Stimulated activated CD4-positive, alpha-beta T cell treated with anti-CD3 and anti-CD28 coated beads, Interleukin-15, amount 100 ng/mL, for 1 hour (primary cell): ENCODE data around the gene CAPN9.
"Not testable (repeated sequence)": the region's sequence is repeated elsewhere in the genome, so short reads cannot be mapped to it uniquely, and the experiment has no call there.

Source experiments
- DNase-seq, 2 donors: peaks; one replicate each; pipeline ENCODE4 v3.0.0-alpha.2; 2020; ENCODE audit warnings: low read depth in 1 of 2, low spot score in 1 of 2

Gene CAPN9

DNA sequence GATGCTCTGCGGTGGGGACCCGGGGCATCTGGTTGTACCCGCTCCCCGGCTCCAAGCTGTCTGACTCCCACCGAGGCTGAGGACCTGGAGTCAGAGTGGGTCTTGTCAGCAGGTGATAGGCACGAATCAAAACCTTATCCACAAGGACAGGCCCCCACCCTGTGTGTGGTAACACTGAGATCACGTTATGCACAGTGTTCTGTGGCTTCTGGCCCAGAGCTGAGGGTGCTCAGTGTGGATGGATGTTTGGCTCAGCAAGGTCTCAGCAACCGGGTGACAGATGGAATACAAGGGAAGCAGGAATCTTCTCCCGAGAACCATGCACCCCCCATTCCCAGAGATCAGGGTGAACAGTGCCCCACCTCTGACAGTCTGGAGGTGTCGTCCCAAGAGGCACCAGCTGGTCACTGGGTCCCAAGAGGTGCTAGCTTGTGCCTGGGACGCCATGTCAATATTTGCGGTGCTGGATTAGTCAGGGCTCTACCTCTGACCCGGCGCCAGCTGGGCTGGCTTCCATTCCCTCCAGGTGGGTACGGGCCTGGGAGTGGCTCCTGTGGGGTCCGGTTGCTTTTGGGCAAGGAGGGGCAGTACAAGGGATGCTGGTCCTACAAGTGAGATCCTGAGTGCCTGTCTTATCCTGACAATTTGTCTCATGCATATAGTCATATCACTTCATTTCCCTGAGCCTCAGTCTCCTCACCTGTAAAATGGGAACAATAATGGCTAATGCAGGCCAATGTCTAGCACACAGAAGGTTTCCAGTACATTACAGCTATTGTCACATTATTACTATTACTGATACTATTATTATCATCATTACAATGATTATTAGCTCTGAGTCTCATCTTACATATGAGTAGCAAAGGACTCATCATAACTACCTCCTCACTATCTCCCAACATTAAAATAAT lies 957 bp downstream of the CAPN9 start:
- DNase-seq: no peak

DNA sequence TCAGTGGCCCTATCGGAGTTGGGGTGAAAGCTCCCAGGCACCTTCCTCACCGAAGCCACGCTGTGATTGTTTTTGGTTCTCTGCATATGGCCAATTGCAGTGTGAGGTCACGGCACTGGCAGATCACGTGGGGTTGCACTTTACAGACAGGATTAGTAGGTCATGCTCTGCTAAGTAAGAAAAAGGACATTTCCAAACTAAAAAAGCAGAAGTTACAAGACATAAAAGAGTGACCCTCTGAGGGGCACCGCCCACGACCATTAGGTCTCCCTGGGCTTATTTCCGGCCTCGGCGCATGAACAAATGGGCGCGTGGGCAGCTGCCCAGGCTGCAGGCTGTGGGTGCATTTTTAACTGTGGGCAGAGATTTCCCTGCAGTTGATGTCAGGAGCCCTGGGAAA lies 2.0 kb downstream of the CAPN9 start:
- DNase-seq: no peak

DNA sequence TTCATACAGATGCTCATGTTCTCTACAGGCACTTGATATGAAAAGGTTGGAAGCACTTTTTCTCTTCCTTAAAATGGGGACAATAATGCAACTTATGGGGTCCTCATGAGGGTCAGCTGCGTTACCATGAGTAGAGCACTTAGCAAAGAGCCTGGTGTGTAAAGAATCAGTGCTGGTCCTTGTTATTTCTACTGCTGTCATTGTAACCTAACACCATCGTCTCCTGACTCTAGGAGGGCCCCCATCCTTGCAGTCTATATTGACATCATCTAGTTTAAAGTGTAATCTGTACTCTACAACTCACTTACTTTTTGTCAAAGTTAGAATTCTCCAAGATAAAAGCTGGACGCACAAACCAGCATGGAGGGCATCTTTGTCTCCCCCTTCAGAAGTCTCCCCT lies 2.4 kb downstream of the CAPN9 start:
- no peak for DNase-seq

DNA sequence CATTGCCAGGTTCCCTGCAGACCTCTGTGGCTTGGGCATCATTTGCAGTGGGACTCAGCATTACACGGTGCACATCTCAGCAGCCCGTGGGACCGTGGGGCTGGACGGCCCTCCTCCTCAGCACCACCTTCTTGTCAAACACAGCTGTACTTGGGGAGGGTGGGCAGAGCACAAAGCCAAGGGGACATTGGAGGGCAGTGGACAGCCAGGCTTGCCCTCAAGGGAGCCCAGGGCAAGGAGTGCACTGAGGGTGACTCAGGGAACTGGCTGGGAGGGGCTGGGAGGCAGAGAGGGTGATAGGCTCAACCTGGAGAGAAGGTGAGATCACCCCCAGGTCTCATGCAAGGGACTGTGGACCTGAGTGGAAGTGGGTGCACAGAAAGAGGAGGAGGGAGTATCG lies 3.4 kb downstream of the CAPN9 start:
- DNase-seq: no peak

DNA sequence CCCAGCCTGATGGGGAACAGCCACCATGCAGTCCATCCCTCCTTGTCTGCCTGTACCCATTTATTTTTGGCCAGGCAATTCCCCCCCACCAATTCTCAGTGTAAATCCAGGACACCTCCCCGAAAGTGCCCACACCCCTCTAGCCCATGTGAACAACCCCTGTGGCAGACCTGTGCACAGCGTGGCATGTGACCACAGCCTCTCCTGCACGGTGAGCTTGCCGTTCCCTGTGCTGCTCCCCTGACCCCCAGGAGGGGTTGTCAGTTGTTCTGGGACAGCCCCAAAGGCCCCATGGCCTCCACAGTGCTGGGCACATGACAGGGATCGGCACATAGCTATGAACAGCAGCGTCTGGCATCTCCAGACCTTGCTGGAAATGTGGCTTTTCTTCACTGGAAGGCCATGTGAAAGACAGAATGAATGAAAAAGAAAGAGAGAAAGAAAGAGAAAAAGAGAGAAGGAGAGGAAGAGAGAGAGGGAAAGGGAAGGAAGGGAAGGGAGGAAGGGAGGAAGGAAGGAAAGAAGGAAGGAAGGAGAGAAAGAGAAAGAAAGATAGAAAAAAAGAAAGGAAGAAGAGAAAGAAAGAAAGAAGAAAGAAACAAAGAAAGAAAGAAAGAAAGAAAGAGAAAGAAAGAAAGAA lies 3.9 kb downstream of the CAPN9 start:
- no peak for DNase-seq

DNA sequence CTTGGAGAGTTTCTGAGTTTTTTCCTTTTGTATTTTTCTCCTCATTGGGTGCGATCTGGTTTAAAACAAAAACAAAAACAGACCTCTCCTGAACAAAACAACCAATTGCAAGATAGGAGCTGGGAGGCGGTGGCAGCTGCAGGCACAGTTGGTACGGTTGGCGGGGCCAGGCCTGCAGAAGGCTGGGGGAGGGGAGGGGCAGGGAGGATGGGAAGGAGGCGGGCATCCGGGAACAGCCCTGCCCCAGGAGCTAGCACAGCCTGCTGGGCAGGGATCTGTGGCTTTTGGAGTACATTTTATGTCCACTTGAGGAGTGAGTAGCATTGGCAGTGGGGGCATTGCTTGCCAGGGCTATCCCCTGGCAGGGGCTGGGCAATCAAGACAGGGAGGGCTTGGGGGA lies 5.2 kb downstream of the CAPN9 start:
- no peak for DNase-seq

DNA sequence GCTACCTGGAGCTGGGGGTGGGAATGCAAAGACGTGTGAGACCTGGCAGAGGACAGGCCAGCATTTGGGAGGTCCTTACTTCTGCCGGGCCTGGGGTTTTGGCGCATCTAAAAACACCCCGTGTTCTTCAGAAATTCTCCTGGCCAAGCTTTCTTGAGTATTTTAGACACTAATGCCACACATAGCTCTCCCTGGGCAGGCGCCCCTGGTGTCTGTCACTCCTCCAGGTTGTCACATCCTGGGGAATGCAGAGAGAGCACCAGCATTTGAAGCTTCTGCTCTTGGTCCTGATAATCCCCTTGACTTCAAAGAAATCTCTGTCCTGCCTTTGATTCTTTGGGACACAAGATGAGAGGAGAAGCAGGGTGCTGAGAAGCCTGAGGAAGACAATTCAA lies 6.0 kb downstream of the CAPN9 start:
- no peak for DNase-seq

DNA sequence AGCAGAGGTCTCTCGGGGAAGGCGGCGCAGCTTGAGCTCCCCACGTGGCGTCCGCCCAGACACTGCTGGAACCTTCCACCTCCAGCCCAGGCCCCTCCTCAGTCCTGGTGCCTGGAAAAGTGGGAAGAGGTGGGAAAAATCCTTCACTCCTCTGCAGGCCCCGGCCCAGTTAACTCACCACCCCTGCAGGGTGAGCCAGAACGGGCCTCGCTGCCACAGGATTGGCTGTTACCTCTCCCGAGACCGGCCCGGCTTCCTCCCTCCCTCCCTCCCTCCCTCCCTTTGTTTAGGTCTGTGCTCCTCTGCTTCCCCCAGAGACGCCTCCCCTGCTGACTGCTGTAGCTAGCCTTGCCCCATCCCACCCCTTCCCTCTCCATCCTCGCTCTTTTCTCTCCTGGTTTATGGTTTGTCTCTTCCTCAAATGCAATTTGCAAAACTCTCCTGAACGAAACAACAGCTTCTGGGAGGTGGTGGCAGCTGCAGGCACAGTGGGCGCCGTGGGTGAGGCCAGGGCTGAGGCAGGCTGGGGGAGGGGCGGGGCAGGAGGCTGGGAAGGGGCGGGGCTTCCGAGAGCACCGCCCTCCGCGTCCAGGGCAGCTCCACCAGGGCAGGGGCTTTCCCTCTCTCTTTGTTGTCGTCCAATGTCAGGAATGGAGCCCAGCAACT lies 6.5 kb downstream of the CAPN9 start:
- peak in 1 of 2 donors; percentile 2 for DNase-seq

DNA sequence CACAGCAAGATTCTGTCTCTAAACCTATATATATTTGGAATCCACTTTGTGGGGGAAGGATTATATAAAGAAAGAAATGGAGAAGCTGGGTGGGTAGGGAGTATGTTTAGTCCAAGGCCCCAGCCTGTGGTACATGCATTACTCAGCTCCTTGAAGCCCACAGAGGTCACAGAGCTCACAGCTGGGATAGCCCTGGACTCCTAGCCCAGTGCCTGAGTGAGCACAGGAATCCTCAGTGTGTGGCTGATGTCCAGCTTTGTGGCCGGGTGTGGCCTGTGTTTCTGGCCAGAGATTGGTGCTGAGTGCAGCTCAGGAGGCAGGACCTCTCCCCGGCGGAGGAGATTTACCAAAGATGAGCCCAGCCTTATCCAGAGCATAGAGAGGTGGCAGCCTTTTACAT lies 7.6 kb downstream of the CAPN9 start:
- no peak for DNase-seq

DNA sequence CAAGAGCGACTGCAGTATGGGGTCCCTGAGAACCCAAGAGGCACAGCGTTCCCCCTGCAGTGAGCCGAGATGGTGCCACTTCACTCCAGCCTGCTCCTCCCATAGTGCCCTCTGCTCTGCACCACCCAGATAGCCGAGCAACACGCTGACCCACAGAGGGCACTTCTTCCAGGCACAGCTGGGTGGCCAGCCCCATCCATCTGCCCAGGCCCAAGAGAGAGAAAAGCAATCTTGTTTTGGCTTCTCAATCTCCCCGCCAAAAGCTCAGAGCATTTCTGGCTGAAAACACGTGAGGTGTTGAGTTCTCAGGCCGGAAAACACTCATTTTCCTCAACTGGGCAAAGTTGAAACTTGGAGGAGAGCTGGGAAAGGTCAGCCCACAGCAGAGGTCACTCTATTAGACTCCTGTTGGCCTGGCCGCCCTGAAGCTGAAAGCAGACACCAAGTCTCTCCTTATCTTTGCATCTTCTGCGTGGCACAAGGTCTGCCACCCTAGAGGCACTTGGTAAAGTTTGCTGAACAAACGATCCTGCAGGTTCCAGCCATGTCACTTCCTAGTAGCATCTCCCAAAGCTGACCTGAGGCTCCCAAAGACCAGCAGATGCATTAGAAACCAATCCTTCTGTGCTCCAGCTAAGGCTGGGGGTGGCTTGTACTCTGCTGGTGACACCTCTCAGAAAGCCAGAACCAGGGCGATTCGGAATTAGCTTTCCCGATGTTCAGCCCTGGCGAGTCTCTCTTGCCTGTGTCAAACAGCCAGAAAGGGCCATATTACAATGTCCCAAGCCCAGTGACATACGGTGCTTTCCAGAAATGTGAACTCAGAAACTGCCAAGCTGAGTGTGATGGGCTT lies 10.9 kb downstream of the CAPN9 start:
- no peak for DNase-seq

DNA sequence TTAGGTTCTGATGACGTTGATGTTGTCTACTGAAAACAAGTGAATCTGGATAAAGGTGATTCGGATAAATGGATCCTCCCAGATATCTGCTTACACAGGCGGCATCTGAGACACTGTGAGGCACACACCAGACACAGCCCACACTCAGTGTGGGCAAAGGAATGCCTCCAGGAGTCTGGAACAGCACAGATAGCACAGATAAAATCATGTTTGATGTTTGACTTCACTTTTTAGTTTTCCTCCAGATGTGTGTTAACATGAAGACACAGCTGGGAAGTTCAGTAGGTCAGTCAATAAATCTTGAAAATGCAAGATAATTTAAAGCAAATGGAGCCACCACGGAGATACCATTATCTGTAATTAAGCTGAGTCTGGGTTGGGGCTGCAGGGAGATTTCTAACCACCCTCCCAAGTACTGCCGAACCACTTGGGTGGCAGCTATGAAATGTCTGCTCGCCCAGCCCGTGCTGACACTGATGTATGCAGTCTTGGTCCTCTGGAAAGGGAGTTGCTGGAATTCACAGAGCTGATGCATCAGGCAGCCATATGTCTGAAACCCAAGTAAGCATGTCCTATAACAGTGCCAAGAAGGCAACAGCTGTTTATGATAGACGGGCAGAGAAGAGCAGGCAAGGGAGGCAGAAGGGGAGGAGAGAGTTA lies 11.7 kb downstream of the CAPN9 start:
- no peak for DNase-seq

DNA sequence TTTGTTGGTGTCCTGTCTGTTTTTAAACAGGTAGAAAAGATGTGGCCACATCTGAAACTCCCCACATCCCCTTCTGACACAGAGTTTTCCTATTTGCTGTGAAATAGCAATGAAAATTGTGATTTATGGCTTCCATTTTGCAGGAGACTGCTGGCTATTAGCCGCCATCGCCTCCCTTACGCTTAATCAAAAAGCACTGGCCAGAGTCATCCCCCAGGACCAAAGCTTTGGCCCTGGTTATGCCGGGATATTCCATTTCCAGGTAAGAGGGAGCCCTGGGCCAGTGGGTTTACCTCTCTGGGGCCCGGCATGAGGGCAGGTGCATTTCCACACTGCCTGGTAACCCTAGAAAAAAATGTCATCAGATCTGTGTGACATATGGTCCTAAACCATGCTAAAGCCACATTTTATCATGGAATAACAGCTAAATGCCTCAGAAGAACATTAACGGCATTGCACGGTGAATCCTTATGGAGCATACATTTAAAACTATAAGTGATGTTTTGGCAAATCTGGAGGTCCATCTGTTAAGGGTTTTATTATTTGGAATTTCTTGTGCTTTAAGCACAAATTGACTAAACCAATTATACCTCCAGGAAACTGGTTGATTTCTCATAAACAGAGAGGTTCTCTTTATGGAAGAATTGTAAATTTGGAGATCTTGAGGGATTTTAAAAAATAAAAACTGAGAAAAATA lies 12.3 kb downstream of the CAPN9 start:
- DNase-seq: no peak

DNA sequence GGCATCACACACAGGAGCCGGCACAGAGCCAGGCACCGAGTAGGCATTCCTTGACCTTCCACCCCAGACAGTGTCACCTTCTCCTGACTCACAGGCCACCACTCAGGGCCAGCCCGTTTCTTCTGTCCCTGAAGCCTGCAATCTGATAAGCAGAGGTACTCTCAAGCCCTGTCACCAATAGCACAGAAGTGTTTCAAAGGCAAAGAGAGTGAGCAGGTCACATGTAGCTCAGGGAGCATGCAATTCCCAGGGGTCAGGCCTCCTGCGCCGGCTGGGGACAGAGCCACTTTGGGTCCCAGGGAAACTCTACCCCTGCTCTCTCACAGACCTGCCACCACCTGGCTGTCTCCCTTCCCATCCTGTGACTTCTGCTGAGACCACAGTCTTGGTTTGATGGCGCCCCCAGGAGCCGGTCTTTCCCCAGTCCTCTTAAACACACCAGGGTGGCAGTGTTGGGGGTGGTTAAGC lies 13.2 kb downstream of the CAPN9 start:
- DNase-seq: no peak

DNA sequence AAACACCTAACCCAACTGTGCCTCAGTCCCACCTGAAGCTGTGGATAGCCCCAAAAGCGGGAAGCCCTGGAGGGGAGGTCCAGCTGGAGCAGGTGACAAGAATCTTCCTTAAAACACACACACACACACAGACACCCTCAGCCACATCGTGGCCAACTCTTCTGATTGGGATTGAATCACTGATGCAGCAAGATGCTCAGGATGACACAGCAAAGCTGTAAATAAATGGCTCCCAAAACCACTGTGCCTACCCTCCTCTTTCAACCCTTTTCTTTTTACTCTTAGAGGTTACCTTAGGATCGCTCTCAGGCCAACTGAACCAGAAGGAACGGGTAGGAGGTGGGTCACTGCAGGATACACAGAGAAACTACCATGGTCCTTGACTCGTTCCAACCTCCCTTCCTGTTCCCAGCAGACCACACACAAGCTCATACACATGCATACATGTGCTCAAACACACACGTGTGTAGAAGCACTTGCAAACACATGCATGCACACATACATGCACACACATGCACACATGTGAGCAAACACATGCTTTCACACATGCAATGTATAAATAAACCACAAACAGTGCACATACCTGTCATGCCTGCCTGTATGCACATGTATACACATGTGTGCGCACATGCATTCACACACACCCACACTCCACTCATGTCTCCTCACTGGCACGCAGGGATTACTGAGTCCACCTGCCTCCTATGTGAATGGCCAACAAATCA lies 14.4 kb downstream of the CAPN9 start:
- DNase-seq: no peak

DNA sequence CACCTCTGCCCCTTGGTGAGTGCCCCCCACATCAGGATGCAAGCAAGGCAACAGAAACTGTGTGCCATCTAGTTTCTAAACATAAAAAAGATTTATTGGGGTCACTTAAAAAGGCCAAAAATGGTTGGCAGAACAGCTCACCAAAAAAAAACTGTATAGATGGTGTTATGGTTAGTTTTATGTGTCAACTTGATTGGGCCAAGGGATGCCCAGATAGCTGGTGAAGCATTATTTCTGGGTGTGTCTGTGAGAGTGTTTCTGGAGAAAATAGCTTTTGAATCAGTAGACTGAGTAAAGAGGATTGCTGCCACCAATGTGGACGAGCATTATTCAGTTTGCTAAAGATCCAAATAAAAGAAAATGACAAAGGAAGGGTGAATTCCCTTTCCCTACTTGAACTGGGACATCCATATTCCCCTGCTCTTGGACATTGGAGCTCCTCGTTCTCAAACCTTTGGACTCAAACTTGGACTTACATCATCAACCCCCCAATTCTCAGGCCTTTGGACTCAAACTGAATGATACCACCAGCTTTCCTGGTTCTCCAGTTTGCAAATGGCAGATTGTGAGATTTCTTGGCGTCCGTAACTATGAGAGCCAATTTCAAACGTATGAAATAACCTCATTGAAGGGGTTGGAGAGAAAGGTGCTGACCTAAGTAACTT lies 16.9 kb downstream of the CAPN9 start:
- DNase-seq: no peak

DNA sequence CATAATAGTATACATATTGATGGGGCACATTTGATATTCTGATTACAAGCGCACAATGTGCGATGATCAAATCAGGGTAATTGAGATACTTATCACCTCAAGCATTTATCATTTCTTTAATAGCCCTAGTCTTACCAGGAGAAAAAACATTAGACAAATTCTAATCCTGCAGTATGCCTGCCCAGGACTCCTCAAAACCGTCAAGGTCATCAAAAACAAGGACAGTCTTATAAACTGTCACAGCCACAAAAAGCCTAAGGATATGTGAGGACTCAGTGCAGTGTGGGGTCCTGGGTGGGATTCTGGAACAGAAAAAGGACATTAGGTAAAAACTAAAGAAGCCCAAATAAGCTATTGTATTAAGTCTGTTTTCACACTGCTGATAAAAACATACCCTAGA lies 19.1 kb downstream of the CAPN9 start:
- DNase-seq: no peak

DNA sequence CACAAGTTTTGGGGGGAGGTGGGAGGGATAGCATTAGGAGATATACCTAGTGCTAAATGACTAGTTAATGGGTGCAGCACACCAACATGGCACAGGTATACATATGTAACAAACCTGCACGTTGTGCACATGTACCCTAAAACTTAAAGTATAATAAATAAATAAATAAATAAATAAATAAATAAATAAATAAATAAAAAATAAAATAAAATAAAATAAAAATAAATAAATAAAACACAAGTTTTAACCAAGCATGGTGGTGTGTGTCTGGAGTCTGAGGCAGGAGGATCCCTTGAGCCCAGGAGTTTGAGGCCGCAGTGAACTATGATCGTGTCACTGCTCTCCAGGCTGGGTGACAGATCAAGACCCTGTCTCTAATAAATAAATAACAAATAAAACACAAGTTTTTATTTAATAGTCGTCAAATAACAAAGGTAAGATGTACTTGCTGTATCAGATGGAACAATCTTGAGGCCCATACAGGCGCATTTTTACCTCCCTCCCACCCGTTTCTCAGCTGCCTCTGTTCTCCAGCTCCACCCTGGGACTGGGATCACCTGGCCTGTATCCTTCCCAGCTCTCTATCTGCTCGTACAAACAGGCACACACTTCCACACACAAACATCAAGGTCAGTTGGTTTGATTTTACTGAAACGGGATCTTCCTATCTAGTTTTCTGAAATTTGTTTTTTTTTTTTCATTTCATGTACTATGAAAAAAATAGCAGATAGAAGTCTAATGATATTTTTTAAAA lies 20.8 kb downstream of the CAPN9 start:
- not testable (repeated sequence) for DNase-seq
